ENCODE data around the gene MED9. TPM values are rescaled to one million over a fixed set of nuclear protein-coding genes. Genes with fewer than 3 reads are reported as not detected.

Gene MED9
- total RNA-seq, 6 donors from 2014 or later, result 8.5 to 31.4 (median 13.9) TPM

- ATAC-seq (ENCODE audit: low FRiP score in 2 of 2) (peak in 1 of 2 donors; percentile 24), DNase-seq (peak; percentile 52 to 64)
- TF ChIP-seq CTCF (IDR thresholded peaks at IDR 0.05) (no peak), POLR2AphosphoS5 (IDR thresholded peaks at IDR 0.05) (no peak), EP300 (IDR thresholded peaks at IDR 0.05) (no peak), POLR2A (IDR thresholded peaks at IDR 0.05) (no peak)
- Histone ChIP-seq H3K36me3 (no peaks in the 10 kb centered on the region), H3K4me3 (no peak overlapping the region), H3K27me3 (no peaks in the 10 kb centered on the region), H3K4me1 (peaks cover 0 to 34% (median 23%) of the 10 kb centered on the region in 4 donors), H3K9me3 (no peaks in the 10 kb centered on the region), H3K27ac (peak overlapping the region in 1 of 4 donors; percentile 23)
- 58 to 80% methylated on average over 8 to 11 of the region's 11 CpGs for WGBS, 2 donors
These were observed 50.7 kb downstream of the MED9 start for GRCh38 chr17:17527534-17527933.

DNA sequence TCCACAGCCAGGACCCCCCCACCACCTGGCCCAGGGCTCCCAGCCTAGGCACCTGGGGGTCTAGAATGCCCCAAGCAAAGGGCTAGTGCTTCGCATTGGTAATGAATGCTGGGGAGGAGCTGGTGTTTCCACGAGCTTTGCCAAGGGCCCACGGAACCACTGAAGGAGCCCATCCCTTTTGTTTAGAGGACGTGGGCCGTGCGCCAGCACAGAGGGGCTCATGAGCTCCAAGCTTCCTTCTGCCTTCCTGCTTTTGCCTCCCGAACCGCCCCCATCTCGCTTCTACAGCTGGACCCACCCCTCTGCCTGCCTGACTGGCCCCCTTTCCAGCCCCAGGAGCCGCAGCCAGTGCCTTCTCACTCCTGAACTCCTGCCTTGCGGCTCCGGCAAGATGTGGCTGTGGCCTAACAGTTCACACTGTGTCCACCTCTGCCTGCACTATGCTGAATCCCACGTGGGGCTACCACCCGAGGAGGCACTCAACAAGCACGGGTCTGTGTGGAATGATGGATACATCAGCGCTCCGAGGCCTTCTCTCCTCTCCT lies 51.2 kb downstream of the MED9 start:
- WGBS, 2 donors, result 75 to 78% methylated on average over 14 to 17 of the region's 17 CpGs
- ATAC-seq (ENCODE audit: low FRiP score in 2 of 2) (no peak), DNase-seq (peak in 1 of 2 donors; percentile 55)
- H3K4me1 ChIP-seq, result peaks cover 0 to 34% (median 23%) of the 10 kb centered on the region in 4 donors
- H3K9me3 ChIP-seq, result no peaks in the 10 kb centered on the region
- H3K4me3 ChIP-seq, result no peak overlapping the region
- H3K36me3 ChIP-seq, result no peaks in the 10 kb centered on the region
- no peak for TF ChIP-seq POLR2A (IDR thresholded peaks at IDR 0.05)
- no peak for TF ChIP-seq CTCF (IDR thresholded peaks at IDR 0.05)
- no peak for TF ChIP-seq EP300 (IDR thresholded peaks at IDR 0.05)
- no peak for TF ChIP-seq POLR2AphosphoS5 (IDR thresholded peaks at IDR 0.05)
- peak overlapping the region in 1 of 4 donors; percentile 23 for H3K27ac ChIP-seq
- H3K27me3 ChIP-seq, result no peaks in the 10 kb centered on the region

DNA sequence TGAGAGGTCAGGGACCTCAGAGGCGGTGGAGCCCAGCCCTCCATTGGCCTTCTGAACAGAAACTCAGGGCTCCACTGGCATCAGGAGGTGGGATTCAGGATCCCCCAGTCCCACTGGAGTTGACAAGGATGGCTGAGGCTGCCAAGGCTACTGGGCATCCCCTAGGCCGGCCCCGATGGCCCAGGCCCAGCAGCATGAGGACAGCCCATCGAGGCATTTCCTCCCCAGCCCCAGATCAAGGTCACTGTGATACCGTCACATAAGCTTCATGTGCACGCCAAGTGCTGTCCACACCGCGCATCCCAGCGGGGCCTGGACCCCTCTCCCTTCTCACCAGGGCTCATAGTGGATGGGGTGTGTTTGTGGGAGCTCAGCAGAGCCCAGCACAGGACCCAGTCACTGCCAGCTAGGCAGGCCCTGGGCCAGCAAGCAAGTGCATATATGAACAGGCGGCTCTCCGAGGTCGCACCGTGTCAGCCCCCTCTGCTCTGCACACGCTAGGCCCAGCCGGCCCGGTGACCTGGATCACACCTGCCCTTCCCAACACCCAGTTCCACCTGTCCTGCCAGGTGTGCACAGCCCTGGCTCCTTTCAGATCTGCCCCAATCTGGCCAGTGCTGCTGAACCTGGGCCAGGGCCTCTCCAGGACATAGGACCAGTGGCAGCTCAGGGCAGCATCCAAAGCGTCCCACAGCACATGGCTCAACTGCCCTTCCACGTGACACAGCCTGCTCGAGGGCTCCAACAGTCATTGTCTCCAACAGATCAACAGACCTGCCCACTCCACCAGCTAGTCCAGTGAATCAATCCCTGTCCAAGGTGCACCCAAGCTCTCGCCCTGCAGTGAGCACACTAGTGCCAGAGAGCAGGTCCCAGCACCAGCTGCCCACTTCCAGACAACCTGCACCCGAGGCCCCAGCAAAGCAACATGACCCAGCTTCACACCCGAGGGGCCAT lies 52.2 kb downstream of the MED9 start:
- no peaks in the 10 kb centered on the region for H3K27me3 ChIP-seq
- TF ChIP-seq POLR2A (IDR thresholded peaks at IDR 0.05), result no peak
- no peak for TF ChIP-seq CTCF (IDR thresholded peaks at IDR 0.05)
- H3K36me3 ChIP-seq, result no peaks in the 10 kb centered on the region
- 75 to 80% methylated on average over 13 to 19 of the region's 22 CpGs for WGBS, 2 donors
- peak overlapping the region in 1 of 4 donors; percentile 46 for H3K27ac ChIP-seq
- ATAC-seq (ENCODE audit: low FRiP score in 2 of 2) (peak; percentile 15 to 65), DNase-seq (peak; percentile 55 to 70)
- peaks cover 0 to 34% (median 23%) of the 10 kb centered on the region in 4 donors for H3K4me1 ChIP-seq
- H3K4me3 ChIP-seq, result no peak overlapping the region
- H3K9me3 ChIP-seq, result no peaks in the 10 kb centered on the region

- Histone ChIP-seq H3K4me3 (no peak overlapping the region), H3K27ac (no peak overlapping the region), H3K4me1 (peaks cover 0 to 28% (median 20%) of the 10 kb centered on the region in 4 donors), H3K27me3 (no peaks in the 10 kb centered on the region), H3K36me3 (no peaks in the 10 kb centered on the region), H3K9me3 (no peaks in the 10 kb centered on the region)
- DNase-seq (no peak), ATAC-seq (ENCODE audit: low FRiP score in 2 of 2) (no peak)
- TF ChIP-seq EP300 (IDR thresholded peaks at IDR 0.05) (no peak), CTCF (IDR thresholded peaks at IDR 0.05) (no peak), POLR2A (IDR thresholded peaks at IDR 0.05) (no peak), POLR2AphosphoS5 (IDR thresholded peaks at IDR 0.05) (no peak)
- WGBS, 2 donors, result 88 to 92% methylated on average over 4 of the region's 4 CpGs
These were observed 54.4 kb downstream of the MED9 start for GRCh38 chr17:17531156-17531555.

Measured in upper lobe of left lung (tissue), 6 donors.